NCI-H82 (cell line): Measurements from ENCODE around the gene NXPH2.
"Not testable (repeated sequence)": the region's sequence is repeated elsewhere in the genome, so short reads cannot be mapped to it uniquely, and the experiment has no call there.

Experiments
- DNase-seq: peaks from one replicate; lab custom pipeline; 2025; lab: John Stamatoyannopoulos, UW

NXPH2 gene

DNA sequence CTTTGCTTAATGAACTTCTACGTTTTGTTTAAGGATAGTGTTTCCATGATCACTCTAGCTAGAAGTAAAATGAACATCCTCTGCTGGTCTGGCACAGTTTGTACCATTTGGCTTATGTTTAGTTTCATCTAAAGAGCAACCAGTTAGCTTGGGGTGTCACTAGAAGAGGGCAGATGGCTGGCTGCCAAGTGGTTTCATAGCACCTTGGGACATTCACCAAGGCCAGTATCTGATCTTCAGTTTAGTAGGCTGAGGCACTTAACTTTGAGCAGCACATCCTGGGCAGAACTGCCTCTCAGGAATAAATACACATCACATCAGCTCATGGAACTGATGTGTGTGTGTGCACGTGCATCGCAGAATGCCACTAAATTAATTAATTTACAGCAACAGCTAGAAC, 68.4 kb downstream of the NXPH2 start:
- no peak for DNase-seq

DNA sequence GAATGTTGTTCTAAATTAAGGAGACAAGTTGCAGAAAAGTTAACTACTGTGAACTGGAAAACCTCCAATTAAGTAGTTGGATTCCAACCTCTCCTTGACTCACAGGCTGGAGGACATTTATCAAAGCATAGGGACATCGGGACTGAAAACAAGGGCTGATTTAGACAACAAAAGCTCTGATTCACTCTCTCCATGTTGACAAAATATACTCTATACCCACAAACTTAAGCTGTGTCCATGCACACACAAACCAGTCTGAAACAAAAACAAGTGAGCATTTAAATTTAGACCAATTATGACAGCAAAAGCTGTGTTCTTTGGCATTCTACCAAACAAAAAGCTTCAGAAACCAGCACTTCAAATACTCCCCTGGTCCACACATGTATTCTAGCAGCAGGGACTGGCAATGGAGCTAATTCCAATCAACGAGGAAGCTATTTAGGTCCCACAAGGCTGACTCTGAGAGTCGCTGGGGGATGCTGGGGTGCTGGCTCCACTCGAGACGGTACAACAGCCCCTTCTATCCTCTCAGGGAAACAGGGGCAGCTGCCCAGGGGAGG, 71.4 kb downstream of the NXPH2 start:
- DNase-seq = no peak

DNA sequence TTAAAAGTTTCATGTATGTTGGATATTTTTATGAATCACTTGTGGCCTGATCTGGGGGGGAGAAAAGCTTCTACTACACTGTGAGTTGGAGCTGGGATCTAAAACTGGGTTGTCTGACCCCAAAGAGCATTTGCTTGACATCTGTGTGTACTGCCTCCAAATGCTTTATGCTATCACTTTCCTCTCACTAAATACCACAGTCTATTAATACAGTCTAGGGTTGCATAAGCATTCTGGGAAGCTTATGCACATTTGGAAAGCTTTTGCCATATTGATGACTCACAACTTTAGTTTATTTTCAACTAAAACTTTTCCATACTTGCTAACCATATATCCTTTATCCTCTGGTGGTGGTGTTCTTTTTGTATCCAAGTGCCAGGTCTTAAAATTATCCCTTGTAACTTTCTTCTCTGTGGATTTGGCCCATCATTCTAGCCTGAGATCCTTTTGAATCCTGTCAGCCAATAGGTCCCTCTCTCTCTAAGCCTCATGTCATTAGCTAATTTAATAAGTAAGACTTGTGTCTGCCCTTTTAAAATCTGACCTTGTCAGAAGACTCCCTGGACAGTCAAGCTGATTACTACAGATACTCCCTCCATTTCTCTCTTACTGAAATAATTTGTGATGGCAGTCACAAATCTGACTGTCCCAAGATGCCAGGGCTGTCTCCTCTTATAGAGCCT, 72.7 kb downstream of the NXPH2 start:
- peak; percentile 69 for DNase-seq

DNA sequence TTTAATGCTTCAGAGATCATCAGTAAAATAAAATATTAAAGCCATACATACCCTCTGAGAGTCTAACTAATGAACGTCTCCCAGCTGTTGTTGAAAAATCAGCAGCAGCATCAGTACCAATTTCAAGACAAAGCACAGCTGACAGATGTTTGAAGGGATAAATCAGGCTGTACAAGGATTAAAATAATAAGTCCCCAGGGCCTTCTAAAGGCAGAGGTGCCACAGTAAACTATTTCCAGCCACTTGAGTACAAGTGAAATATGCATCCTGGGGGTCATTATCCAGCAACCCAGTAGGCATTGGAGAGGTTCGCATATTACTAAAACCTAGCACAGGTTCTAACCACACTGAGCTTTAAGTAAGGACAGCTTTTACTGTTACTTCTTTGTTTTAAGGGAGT, 76.9 kb downstream of the NXPH2 start:
- peak; percentile 91 for DNase-seq

DNA sequence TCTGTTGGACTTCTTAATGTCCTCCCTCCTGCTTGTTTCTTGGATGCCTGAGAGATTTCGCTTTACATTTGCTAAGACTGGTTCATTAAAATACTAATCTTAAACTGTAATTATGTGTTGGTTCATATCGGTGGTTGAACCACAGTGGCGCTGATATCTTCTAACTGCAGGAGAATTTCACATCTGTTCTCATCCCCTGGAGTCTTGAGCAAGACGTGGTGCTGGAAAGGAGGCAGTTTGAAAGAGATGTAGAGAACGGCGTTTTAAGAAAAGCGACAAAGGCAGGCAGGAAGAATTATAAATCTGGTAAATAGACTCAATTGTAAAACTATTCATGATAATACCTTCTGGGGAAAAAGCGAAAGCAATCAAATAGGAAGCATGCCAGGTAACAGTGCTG, 79.5 kb downstream of the NXPH2 start:
- no peak for DNase-seq

DNA sequence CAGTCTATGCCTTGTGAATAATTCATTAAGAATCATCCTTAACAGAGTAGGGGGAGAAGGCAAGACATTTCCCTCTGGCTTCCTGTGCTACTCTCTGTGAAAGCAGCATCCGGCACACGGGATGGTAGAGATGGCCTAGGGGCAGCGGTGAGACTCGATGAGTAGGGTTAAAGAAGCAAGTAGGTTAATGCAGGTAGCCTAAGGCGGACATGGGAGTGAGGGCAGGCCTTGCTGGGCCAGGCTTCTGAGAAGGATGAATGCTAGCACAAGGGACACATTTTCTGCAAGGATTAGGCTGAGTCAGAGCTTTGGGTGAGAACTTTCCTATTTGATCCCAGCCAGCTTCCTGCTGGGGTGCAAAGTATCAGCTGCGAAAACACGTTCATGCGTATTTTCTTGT, 80.8 kb downstream of the NXPH2 start:
- no peak for DNase-seq

DNA sequence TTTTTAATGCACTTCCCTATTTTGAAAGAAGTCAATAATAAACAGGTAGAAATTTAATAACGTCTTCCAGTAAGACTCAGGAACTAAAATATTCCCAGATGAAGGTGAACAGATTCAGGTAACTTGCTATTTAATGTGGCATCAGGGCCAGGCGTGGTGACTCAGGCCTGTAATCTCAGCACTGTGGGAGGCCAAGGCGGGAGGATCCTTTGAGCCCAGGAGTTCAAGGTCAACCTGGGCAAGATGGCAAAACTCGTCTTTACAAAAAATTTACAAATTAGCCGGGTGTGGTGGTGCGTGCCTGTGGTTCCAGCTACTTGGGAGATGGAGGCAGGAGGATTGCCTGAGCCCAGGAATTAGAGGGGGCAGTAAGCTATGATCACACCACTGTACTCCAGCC, 81.8 kb downstream of the NXPH2 start:
- no peak for DNase-seq

DNA sequence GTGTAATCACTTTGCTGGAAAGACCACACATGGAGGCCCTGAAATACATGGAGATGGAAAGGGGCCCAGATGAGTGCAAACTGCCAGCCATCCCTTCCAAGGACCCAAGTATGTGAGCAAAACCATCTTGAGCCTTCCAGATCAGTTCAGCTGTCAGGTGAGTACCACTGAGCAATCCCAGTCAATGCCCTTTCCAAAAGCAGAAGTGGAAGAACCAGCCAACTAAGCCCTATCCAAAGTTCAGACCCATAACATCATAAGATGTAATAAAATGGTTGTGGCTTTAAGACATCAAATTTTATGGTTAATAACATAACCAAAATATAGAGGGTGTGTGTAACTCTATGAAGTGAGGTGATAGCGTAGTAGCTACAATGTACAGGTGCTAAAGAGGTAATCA, 88.5 kb downstream of the NXPH2 start:
- DNase-seq = no peak

DNA sequence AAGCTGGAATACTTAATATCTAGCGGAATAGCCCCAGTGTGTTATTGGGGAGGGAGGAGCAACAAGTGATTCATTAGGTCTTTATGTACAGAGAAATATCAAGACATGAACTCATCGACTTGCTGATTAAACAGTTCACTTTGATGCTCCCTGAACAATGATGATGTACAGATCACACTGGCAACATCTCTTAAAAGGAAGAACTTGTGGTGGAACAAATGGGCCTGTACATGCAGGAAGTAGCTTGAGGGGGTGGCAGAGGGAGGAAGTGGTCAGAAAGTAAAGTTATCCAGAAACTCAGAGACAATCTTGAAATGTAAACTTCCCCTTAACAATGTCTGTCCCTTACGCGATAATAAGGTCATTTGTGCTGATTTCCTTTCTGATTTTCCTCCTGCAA, 90.5 kb downstream of the NXPH2 start:
- DNase-seq = no peak

DNA sequence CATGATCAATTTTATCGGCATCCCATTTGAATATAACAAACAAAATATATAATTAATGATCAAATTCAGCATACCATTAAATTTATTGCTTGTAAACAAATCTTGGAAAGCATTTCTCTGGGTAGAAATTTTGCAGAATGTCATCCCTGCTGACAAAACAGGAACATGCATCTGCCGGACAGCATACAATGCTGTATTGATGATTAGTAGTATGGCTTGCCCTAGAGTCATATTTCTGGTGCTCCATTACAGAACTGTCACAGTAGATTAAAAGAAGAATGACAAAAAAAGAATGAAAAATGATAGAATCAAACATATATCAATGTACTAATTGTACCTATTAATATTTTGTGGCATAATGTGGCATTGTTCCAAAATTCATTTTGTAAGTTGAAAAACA, 98.0 kb downstream of the NXPH2 start:
- DNase-seq = no peak

DNA sequence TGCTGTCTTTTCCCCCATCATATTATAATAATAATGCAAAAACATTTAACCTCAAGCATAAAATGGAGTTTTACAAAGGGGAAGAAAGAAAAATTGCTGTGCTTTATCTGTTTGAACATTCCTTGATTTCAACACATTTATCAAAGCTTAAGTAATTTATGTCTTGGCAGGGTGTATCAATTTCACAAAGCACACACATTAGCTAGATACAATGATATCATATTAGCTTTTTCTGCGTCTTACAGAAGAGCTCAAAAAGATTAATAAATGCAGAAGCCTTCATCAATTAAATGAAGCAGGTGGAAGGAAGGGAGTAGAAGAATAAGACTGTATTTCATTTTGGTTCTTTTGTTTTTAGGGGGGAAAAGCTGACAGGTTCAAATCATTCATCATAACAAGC, 103.0 kb downstream of the NXPH2 start:
- no peak for DNase-seq

DNA sequence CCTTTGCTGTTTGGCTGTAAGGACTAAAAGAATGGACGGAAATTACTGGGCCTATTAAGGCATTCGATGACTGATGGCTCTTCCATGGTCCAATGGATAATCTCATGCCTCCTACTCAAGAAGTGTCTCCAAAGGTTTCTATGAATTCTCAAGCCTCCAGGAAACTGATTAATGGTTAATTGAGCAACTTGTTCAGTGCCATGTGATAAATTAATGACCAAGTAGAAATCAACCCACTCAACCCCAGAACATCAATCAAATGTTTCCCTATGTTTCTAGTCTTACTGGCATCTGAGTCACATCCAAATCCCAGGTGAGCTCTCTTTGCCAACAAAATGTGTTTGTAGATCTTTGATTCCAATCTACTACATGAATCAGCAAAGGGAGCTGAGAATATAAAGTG, 103.6 kb downstream of the NXPH2 start:
- no peak for DNase-seq

DNA sequence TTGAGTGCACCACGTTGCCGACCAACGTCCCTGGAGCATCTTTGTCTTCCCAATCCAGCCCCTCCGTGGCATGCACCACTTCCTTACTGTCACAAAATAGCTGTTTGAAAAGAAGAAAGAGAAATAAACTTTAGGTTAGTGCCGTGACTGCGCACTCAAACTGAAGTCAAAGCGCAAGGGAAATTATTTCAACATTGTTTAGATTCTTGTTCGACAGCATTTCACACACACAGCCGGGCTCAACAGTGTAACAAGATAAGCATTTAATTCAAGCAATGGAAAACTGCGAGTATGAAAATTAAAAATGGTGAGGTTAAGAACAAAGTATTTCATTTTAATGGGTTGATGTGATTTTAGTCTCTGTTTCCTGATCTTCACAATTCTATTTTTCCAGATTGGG, 108.6 kb downstream of the NXPH2 start:
- DNase-seq = no peak

DNA sequence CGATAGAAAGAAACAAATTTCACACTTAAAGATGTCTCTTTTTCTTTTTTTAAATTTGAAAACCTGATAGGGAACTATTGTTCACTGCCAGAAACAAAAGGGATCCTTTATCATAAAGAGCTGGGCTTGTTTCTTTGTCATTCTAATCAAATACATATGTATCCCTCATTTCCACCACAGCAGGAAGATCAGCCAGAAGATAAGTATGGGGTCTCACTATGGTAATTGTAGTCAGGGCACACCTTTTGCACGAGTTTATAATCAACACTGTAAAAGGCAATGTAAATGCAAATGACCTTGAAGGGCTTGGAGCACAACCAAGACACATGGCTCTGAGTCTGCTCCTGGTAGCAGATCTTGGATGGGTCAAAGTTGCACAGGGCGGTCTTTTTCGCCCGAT, 109.5 kb downstream of the NXPH2 start:
- DNase-seq = no peak

DNA sequence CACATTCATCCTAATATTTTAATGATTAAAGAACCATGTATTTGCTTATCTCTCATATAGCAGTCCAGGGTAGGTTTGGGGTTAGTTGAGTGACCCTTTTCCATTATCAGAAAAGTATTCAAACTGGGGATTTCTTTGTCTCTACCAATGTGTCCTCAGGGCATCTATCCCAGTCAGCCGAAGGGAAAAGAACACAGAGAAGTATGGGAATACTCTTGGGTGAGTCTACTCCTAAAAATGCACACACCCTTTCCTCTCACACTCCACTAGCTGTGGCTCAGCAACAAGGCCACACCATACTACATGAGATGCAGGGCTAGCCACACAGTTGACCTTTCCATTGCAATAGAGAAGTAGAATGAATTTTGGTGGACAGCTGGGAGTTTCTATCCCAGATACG, 114.3 kb downstream of the NXPH2 start:
- DNase-seq = no peak

DNA sequence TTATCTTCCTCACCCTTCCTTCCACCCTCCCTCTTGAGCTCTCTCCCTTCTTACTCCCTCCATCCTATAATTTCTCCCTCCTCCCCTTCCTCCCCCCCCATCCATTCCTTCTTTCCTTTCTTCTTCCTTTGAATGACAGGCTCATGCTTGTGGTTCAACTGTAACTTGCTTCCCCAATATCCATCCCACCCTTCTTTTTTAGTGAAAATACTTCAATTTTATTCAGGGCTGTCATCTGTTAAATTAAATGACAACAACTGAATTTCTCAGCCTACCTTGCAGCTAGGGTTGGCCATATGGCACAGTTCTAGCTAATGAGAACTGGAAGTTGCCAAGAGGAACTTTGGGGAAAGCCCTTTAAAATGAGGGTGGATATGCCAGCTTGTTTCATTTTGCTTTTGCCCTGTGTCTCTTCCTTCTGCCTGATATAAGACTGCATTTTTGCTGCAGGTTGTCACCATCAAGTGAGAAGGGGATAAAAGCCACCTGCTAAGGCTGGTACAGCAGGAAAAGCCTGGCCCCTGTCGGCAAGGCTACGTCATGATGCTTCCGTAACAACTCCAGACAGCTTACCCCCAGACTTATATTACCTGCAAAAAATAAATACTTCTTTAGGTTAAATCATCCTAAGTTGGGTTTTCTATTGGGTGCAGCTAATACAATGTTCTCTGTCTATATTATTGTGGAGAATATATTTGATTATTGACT, 121.8 kb downstream of the NXPH2 start:
- no peak for DNase-seq

DNA sequence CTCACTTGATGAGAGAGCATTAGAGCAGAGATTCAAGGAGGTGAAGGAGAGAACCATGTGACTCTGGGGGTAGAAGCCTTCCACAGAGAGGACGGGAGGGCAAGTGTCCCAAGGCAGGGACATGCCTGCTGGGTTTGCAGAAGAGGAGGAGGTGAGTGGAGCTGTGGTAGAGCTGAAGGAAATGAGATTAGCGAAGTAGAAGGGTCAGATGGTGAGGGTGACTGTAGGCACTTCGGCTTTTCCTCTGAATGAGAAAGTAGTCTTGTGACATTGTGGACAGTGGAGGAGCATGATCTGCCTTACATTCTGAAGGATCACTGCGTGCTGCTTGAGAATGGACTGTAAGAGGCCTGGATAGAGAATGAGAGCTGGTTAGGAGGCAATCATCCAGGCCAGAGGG, 126.0 kb downstream of the NXPH2 start:
- peak; percentile 14 for DNase-seq

DNA sequence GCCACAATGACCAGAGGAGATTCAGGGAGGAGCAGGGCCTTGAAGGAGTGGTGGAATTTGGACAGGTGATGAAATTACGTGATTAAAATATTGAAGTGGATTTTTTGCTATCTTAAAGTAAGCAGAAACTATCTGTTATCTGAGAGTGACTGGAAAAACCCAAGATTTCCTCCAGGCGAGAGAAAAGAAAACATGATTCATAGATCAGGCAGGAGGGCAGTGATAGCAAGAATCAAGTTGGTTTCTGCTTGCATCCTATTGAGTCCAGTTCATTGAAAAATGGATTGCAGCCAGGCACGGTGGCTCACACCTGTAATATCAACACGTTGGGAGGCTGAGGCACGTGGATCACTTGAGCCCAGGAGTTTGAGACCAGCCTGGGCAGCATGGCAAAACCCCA, 127.8 kb downstream of the NXPH2 start:
- DNase-seq = no peak

DNA sequence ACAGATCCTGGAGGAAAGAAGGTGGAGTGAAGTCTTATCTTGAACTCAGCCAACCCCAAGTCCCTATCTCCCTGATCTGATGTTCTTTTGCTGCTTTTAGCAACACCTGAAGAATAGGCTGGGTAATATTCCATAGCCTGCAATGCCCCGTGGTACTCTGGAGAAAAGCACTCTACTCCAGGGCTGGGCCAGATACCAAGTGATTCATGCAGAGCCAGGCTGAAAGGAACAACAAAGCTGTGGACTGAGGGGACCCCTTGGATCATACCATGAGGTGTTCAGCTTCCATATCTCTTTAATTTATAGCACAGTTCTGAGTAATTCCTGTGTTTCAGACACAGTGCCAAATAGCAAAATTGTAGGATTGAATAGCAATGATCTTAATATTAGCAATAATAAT, 130.6 kb downstream of the NXPH2 start:
- DNase-seq = no peak

DNA sequence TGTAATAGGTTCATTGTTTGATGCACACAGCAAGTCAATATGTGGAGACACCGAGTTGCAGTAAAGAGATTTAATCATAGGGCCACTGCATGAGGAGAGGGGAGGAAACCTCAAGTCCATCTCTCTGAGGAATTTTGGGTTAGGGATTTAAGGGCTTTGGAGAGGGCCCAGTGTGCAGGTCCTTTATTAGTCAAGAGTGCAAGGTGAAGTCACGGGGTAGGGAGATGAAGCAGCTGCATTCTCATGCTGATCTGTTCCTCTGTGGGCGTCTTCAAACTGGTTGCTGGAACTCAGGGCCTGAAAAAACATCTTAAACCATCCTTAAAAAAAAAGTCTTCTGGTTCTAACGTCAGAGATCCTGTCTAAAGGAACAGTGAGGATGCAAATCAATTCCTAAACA, 131.6 kb downstream of the NXPH2 start:
- no peak for DNase-seq

DNA sequence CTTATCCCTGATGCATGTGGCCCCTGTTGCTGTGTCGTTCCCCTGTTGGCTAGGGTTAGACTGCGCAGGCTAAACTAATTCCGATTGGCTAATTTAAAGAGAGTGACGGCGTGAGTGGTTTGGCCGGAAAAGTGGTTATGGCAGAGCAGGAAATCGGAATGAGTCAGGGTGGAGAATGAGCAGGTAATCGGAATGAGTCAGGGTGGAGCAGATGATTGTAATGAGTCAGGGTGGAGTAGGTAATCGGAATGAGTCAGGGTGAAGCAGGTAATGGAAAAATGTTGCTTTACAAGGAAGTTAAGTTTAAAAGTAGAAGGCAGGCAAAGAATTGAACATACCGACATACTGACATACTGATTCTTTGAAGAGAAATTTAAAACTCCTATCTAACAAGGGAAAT, 135.4 kb downstream of the NXPH2 start:
- DNase-seq = not testable (repeated sequence)

DNA sequence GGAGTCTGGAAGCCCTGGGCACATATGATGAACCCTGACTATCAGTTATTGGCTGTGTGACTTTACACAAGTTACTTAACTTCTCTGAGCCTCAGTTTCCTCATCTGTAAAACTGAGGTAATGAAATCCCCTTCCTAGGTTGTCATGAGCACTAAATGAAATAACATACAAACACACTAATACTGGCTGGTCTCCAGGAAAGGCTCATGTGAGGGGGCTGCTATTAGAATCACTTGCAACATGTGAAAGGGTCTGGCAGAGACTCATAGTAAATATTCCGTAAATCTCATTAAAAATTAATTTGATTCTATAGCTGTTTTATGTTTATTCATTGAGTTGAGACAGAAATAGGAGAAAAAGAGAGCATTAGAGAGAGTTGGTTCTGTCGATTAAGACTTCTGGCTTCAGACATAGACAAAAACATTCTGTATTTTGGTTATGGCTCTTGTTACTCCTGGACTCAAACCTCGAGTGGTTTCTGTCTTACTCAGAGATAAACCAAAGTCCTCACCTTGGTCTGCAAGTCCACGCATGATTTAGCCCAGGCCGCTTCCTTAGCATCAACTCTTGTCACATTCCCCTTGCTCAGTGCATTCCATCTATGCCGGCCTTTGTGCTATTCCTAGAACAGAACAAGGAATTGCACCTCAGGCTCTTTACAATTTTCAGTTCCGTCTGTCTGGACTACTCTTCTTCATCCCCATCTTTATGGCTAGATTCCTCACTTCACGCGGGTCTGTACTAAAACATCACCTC, 139.1 kb downstream of the NXPH2 start:
- DNase-seq = no peak

DNA sequence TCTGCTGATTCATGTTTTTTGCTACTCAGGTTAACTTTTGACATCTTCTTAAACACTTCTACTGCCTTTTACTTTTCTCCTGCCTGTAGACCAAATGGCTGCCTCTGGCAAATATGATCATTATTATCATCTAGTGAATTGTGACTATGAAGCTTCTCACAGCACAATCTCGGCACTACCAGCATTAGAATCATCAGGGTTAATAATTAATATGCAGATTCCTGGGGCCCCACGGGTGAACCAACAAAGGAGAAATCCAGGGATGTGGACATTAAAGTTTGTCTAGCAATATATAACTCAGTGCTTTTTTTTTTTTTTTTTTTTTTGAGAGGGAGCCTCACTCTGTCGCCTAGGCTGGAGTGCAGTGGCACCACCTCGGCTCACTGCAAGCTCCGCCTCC, 142.5 kb downstream of the NXPH2 start:
- DNase-seq = no peak
